ENCODE data around the gene GDI2. TPM values are rescaled to one million over a fixed set of nuclear protein-coding genes. Genes with fewer than 3 reads are reported as not detected.

The GDI2 gene
- total RNA-seq, 6 donors from 2014 or later = 77.5 to 239 (median 176) TPM

DNA sequence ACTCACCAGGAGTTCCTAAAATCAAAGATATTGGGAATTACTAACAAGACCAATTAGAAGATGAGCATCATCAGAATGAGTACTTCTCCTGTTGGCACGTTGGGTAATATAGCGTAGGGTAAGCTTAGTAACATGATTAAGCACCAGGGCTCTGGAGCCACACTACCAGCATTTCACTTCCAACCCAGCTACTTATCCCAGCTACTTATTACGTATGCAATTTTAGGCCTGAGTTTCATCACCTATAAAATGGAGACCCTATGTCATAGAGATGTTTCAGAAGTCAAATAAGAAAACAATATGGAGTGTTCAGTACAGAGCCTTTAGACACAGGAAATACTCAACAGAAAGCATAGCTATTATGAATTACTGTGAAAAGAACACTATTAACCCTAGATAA lies 19.0 kb downstream of the GDI2 start:
- Histone ChIP-seq H3K4me1 (no peaks in the 10 kb centered on the region), H3K27me3 (no peaks in the 10 kb centered on the region), H3K36me3 (peaks cover 25 to 100% (median 73%) of the 10 kb centered on the region in 4 donors), H3K27ac (no peak overlapping the region), H3K4me3 (no peak overlapping the region), H3K9me3 (no peaks in the 10 kb centered on the region)
- DNase-seq = no peak
- ATAC-seq (ENCODE audit: low FRiP score in 2 of 2) = no peak
- no peak for TF ChIP-seq POLR2AphosphoS5 (IDR thresholded peaks at IDR 0.05)
- TF ChIP-seq CTCF (IDR thresholded peaks at IDR 0.05) = no peak
- TF ChIP-seq EP300 (IDR thresholded peaks at IDR 0.05) = no peak
- no peak for TF ChIP-seq POLR2A (IDR thresholded peaks at IDR 0.05)
- WGBS, 2 donors = 92 to 94% methylated on average over 3 of the region's 3 CpGs

- ATAC-seq (ENCODE audit: low FRiP score in 2 of 2) = no peak
- H3K36me3 ChIP-seq = peaks cover 24 to 98% (median 63%) of the 10 kb centered on the region in 4 donors
- no peak for DNase-seq
- H3K27ac ChIP-seq = no peak overlapping the region
- H3K9me3 ChIP-seq = no peaks in the 10 kb centered on the region
- peaks cover 0 to 5% (median 2%) of the 10 kb centered on the region in 4 donors for H3K4me1 ChIP-seq
- H3K4me3 ChIP-seq = no peak overlapping the region
- TF ChIP-seq EP300 (IDR thresholded peaks at IDR 0.05) = no peak
- no peak for TF ChIP-seq CTCF (IDR thresholded peaks at IDR 0.05)
- no peak for TF ChIP-seq POLR2AphosphoS5 (IDR thresholded peaks at IDR 0.05)
- no peak for TF ChIP-seq POLR2A (IDR thresholded peaks at IDR 0.05)
- no peaks in the 10 kb centered on the region for H3K27me3 ChIP-seq
- WGBS, 2 donors = 79 to 85% methylated on average over 2 of the region's 2 CpGs
Measured at GRCh38 chr10:5789626-5790025, 23.6 kb downstream of the GDI2 start.

- H3K9me3 ChIP-seq = no peaks in the 10 kb centered on the region
- TF ChIP-seq POLR2AphosphoS5 (IDR thresholded peaks at IDR 0.05) (no peak), EP300 (IDR thresholded peaks at IDR 0.05) (no peak), CTCF (IDR thresholded peaks at IDR 0.05) (no peak)
- H3K36me3 ChIP-seq = peaks cover 30 to 98% (median 65%) of the 10 kb centered on the region in 4 donors
- ATAC-seq (ENCODE audit: low FRiP score in 2 of 2) = no peak
- H3K4me1 ChIP-seq = peaks cover 0 to 5% (median 2%) of the 10 kb centered on the region in 4 donors
- WGBS, 2 donors = 80 to 85% methylated on average over 5 of the region's 5 CpGs
- DNase-seq = no peak
- no peak overlapping the region for H3K4me3 ChIP-seq
- no peak overlapping the region for H3K27ac ChIP-seq
- no peaks in the 10 kb centered on the region for H3K27me3 ChIP-seq
Measured at GRCh38 chr10:5788969-5789368, 24.3 kb downstream of the GDI2 start.

DNA sequence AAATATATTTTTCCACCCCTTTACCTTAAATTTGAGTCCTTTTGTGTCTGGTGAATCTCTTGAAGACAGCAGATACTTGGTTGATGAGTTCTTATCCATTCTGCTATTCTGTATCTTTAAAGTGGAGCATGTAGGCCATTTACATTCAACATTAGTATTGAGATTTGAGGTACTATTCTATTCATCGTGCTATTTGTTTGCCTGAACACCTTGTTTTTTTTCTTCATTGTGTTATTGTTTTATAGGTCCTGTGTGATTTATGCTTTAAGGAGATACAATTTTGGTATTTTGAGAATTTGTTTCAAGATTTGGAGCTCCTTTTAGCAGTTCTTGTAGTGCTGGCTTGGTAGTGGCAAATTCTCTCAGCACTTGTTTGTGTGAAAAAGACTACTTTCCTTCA lies 29.9 kb downstream of the GDI2 start:
- H3K27me3 ChIP-seq = no peaks in the 10 kb centered on the region
- ATAC-seq (ENCODE audit: low FRiP score in 2 of 2) = no peak
- no peak for TF ChIP-seq CTCF (IDR thresholded peaks at IDR 0.05)
- TF ChIP-seq EP300 (IDR thresholded peaks at IDR 0.05) = no peak
- no peak for TF ChIP-seq POLR2A (IDR thresholded peaks at IDR 0.05)
- TF ChIP-seq POLR2AphosphoS5 (IDR thresholded peaks at IDR 0.05) = no peak
- H3K27ac ChIP-seq = no peak overlapping the region
- H3K4me1 ChIP-seq = peaks cover 0 to 5% (median 2%) of the 10 kb centered on the region in 4 donors
- DNase-seq = no peak
- H3K4me3 ChIP-seq = no peak overlapping the region
- H3K36me3 ChIP-seq = peaks cover 21 to 76% (median 32%) of the 10 kb centered on the region in 4 donors
- H3K9me3 ChIP-seq = no peaks in the 10 kb centered on the region
- WGBS, 2 donors = 91 to 95% methylated on average over 1 of the region's 1 CpG

- H3K27me3 ChIP-seq = no peaks in the 10 kb centered on the region
- H3K9me3 ChIP-seq = no peaks in the 10 kb centered on the region
- 64 to 87% methylated on average over 1 of the region's 1 CpG for WGBS, 2 donors
- DNase-seq = no peak
- ATAC-seq (ENCODE audit: low FRiP score in 2 of 2) = no peak
- no peak overlapping the region for H3K27ac ChIP-seq
- H3K4me3 ChIP-seq = no peak overlapping the region
- no peak for TF ChIP-seq CTCF (IDR thresholded peaks at IDR 0.05)
- no peak for TF ChIP-seq POLR2A (IDR thresholded peaks at IDR 0.05)
- TF ChIP-seq EP300 (IDR thresholded peaks at IDR 0.05) = no peak
- TF ChIP-seq POLR2AphosphoS5 (IDR thresholded peaks at IDR 0.05) = no peak
- H3K4me1 ChIP-seq = peaks cover 0 to 5% (median under 1%) of the 10 kb centered on the region in 4 donors
- peaks cover 21 to 66% (median 32%) of the 10 kb centered on the region in 4 donors for H3K36me3 ChIP-seq
Measured at GRCh38 chr10:5782174-5782573, 31.1 kb downstream of the GDI2 start.

Data from upper lobe of left lung (tissue), 6 donors.